Measurements from ENCODE around the gene ZFAND3.

The ZFAND3 gene

GRCh38 chr6:38092964-38093363 is 273.4 kb downstream of the ZFAND3 start:
- Histone ChIP-seq H3K27me3 (replicated peaks; ENCODE audit: insufficient read depth, low read length) (no peaks in the 10 kb centered on the region), H3K4me3 (ENCODE audit: low read length) (no peak overlapping the region), H3K9ac (ENCODE audit: low read length) (no peak overlapping the region), H3K4me2 (ENCODE audit: low read depth, low read length) (no peak overlapping the region), H4K20me1 (ENCODE audit: insufficient read depth, low read length) (no peaks in the 10 kb centered on the region), H3K27ac (ENCODE audit: low read length) (no peak overlapping the region), H3F3A (ENCODE audit: insufficient read depth, low read length) (no peaks in the 10 kb centered on the region), H3K36me3 (replicated peaks; ENCODE audit: insufficient read depth, low read length) (no peaks in the 10 kb centered on the region), H2AFZ (ENCODE audit: low read length) (no peak overlapping the region), H3K4me1 (ENCODE audit: low read length) (no peaks in the 10 kb centered on the region), H3K79me2 (ENCODE audit: low read length) (no peaks in the 10 kb centered on the region), H3K9me2 (replicated peaks; ENCODE audit: insufficient read depth, low read length) (no peaks in the 10 kb centered on the region), H3K9me3 (replicated peaks; ENCODE audit: insufficient read depth, low read length) (no peaks in the 10 kb centered on the region)
- no peak for DNase-seq
- TF ChIP-seq CTCF (IDR thresholded peaks at IDR 0.05; ENCODE audit: low read length) (no peak), EZH2phosphoT487 (IDR thresholded peaks at IDR 0.05; ENCODE audit: low read length) (no peak), EZH2 (optimal IDR thresholded peaks at IDR 0.05; ENCODE audit: low read depth, low read length) (no peak)

- H3K4me2 ChIP-seq (ENCODE audit: low read depth, low read length), result no peak overlapping the region
Observed at GRCh38 chr6:38095054-38095453, 275.5 kb downstream of the ZFAND3 start.

GRCh38 chr6:38099221-38099620 is 279.7 kb downstream of the ZFAND3 start:
- Histone ChIP-seq H2AFZ (ENCODE audit: low read length) (no peak overlapping the region), H3K27ac (ENCODE audit: low read length) (no peak overlapping the region), H3F3A (ENCODE audit: insufficient read depth, low read length) (no peaks in the 10 kb centered on the region), H3K36me3 (replicated peaks; ENCODE audit: insufficient read depth, low read length) (no peaks in the 10 kb centered on the region), H3K9ac (ENCODE audit: low read length) (no peak overlapping the region), H3K27me3 (replicated peaks; ENCODE audit: insufficient read depth, low read length) (no peaks in the 10 kb centered on the region), H3K4me3 (ENCODE audit: low read length) (no peak overlapping the region), H4K20me1 (ENCODE audit: insufficient read depth, low read length) (no peaks in the 10 kb centered on the region), H3K9me3 (replicated peaks; ENCODE audit: insufficient read depth, low read length) (no peaks in the 10 kb centered on the region), H3K79me2 (ENCODE audit: low read length) (no peaks in the 10 kb centered on the region), H3K9me2 (replicated peaks; ENCODE audit: insufficient read depth, low read length) (no peaks in the 10 kb centered on the region), H3K4me2 (ENCODE audit: low read depth, low read length) (no peak overlapping the region), H3K4me1 (ENCODE audit: low read length) (no peaks in the 10 kb centered on the region)
- DNase-seq, result no peak
- TF ChIP-seq EZH2phosphoT487 (IDR thresholded peaks at IDR 0.05; ENCODE audit: low read length) (no peak), CTCF (IDR thresholded peaks at IDR 0.05; ENCODE audit: low read length) (no peak), EZH2 (optimal IDR thresholded peaks at IDR 0.05; ENCODE audit: low read depth, low read length) (no peak)

More at GRCh38 chr6:38095054-38095453, 275.5 kb downstream of the ZFAND3 start:
- Histone ChIP-seq H3K9me3 (replicated peaks; ENCODE audit: insufficient read depth, low read length) (no peaks in the 10 kb centered on the region), H3K27me3 (replicated peaks; ENCODE audit: insufficient read depth, low read length) (no peaks in the 10 kb centered on the region), H3K36me3 (replicated peaks; ENCODE audit: insufficient read depth, low read length) (no peaks in the 10 kb centered on the region), H3K9me2 (replicated peaks; ENCODE audit: insufficient read depth, low read length) (no peaks in the 10 kb centered on the region), H3K79me2 (ENCODE audit: low read length) (no peaks in the 10 kb centered on the region), H3K9ac (ENCODE audit: low read length) (no peak overlapping the region), H3K27ac (ENCODE audit: low read length) (no peak overlapping the region), H3K4me3 (ENCODE audit: low read length) (no peak overlapping the region), H3F3A (ENCODE audit: insufficient read depth, low read length) (no peaks in the 10 kb centered on the region), H4K20me1 (ENCODE audit: insufficient read depth, low read length) (no peaks in the 10 kb centered on the region), H2AFZ (ENCODE audit: low read length) (no peak overlapping the region), H3K4me1 (ENCODE audit: low read length) (no peaks in the 10 kb centered on the region)
- no peak for DNase-seq
- TF ChIP-seq EZH2 (optimal IDR thresholded peaks at IDR 0.05; ENCODE audit: low read depth, low read length) (no peak), EZH2phosphoT487 (IDR thresholded peaks at IDR 0.05; ENCODE audit: low read length) (no peak), CTCF (IDR thresholded peaks at IDR 0.05; ENCODE audit: low read length) (no peak)
